BJ (cell line): ENCODE measurements around the gene SBNO2. TPM values are rescaled to one million over a fixed set of nuclear protein-coding genes. Genes with fewer than 3 reads are reported as not detected.
"Not testable (repeated sequence)": the region's sequence is repeated elsewhere in the genome, so short reads cannot be mapped to it uniquely, and the experiment has no call there.

Source experiments
- CTCF ChIA-PET: fragments of 350-600 bp; formaldehyde crosslinking; extraction: SDS; loops from one replicate; lab custom pipeline; 2021; ENCODE audit warnings: antibody characterized with exemption, inconsistent platforms; lab: Yijun Ruan, JAX
- POLR2A ChIA-PET: fragments of 300-600 bp; sonication (Branson Sonifier 250); formaldehyde crosslinking; extraction: SDS; loops from one replicate; lab custom pipeline; 2021; ENCODE audit warnings: antibody characterized with exemption; lab: Charles Lee
- DNase-seq: peaks from one replicate; pipeline ENCODE4 v3.0.0-alpha.2; 2011; ENCODE audit warnings: low read depth
- H3K27me3 ChIP-seq: 2 replicates; pipeline ENCODE4 v1.6.0; 2011; ENCODE audit warnings: low read length; ENCODE audit not compliant: control insufficient read depth, insufficient read depth
- H3K36me3 ChIP-seq: 2 replicates; pipeline ENCODE4 v1.5.1; 2011; ENCODE audit warnings: low read length; ENCODE audit not compliant: control insufficient read depth, insufficient read depth
- H3K4me3 ChIP-seq: 2 replicates; pipeline ENCODE4 v1.5.1; 2011; ENCODE audit warnings: low read depth, mild to moderate bottlenecking, control low read depth, low read length
- polyA plus RNA-seq: library from polyadenylated mRNA; depleted of rRNA; stranded (reverse); fragments of >200 nt; gene quantifications from 2 replicates; pipeline ENCODE4 v1.2.3, GENCODE V29; 2011
- TF ChIP-seq, protein P1 (sequence below): IDR thresholded peaks from 2 replicates; pipeline ENCODE4 v1.5.1; 2011; ENCODE audit warnings: low read depth, mild to moderate bottlenecking, control low read depth, inconsistent platforms, low read length, moderate library complexity; ENCODE audit not compliant: insufficient read depth

The SBNO2 gene
- polyA plus RNA-seq, 1 experiment = 26.1 TPM

- peak overlapping the region; percentile 88 for H3K4me3 ChIP-seq
- no peaks in the 10 kb centered on the region for H3K27me3 ChIP-seq
- POLR2A ChIA-PET = no interaction called here
- peaks cover 26% of the 10 kb centered on the region for H3K36me3 ChIP-seq
- TF ChIP-seq, protein P1, sequence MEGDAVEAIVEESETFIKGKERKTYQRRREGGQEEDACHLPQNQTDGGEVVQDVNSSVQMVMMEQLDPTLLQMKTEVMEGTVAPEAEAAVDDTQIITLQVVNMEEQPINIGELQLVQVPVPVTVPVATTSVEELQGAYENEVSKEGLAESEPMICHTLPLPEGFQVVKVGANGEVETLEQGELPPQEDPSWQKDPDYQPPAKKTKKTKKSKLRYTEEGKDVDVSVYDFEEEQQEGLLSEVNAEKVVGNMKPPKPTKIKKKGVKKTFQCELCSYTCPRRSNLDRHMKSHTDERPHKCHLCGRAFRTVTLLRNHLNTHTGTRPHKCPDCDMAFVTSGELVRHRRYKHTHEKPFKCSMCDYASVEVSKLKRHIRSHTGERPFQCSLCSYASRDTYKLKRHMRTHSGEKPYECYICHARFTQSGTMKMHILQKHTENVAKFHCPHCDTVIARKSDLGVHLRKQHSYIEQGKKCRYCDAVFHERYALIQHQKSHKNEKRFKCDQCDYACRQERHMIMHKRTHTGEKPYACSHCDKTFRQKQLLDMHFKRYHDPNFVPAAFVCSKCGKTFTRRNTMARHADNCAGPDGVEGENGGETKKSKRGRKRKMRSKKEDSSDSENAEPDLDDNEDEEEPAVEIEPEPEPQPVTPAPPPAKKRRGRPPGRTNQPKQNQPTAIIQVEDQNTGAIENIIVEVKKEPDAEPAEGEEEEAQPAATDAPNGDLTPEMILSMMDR = 0 out of 2 replicates have a peak, but pooled peaks have one; percentile 24
- DNase-seq = peak; percentile 52
- CTCF ChIA-PET = interaction anchor here (0.7 to 1.9 kb wide), 4 partner anchors 19 to 135 kb away, joined by 3 to 13 read pairs (median 4); no protein-coding TSS in a partner anchor
Measured at GRCh38 chr19:1131718-1132551, 42.1 kb downstream of the SBNO2 start.

DNA sequence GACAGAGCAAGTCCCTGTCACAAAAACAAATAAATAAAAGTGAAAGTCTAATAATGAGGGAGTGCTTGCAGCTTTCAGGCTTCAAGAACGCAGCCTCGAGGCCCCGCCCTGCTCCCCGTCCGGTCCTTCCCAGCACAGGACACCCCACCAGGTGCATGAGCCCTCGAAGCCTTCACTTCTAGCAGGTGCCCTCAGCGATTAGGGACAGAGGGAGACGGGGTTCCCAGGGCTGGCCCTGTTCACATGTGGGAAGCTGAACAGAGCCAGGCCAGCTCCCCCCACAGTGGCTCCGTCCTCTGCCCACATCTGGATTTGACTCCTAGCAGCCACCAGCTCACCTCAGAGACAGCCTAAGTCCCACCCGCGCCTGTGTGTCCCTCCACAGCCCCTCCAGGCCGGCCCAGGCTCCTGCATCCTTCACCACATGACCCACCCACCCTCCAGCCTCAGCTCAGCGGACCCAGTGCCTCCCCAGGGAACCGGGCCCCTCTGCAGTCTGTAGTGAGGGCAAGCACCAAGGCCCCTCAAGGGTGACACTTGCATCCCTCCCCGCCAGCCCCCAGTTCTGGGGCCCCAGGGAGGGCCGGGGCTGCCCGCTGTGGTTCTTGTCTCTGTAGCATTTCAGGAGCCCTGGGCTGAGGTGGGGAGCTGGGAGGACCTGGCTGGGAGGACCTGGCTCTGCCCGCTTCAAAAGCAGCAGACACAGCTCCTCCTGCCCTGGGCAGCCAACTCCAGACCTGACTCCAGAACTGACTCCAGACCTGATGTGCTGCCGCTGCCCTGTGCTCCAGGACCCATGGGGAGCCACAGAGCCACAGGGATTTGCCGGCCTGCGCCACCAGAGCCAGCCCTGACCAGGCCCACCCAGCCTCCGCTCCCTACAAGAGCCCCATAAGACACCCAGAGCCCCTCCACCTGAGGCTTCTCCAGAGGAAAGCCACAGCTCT lies 43.0 kb downstream of the SBNO2 start:
- H3K36me3 ChIP-seq = peaks cover 33% of the 10 kb centered on the region
- POLR2A ChIA-PET = no interaction called here
- no peaks in the 10 kb centered on the region for H3K27me3 ChIP-seq
- H3K4me3 ChIP-seq = peak overlapping the region; percentile 88
- DNase-seq = no peak
- CTCF ChIA-PET = interaction anchor here (0.7 to 1.9 kb wide), 6 partner anchors 11 to 129 kb away, joined by 3 to 13 read pairs (median 6); no protein-coding TSS in a partner anchor
- TF ChIP-seq, protein P1 = no peak

DNA sequence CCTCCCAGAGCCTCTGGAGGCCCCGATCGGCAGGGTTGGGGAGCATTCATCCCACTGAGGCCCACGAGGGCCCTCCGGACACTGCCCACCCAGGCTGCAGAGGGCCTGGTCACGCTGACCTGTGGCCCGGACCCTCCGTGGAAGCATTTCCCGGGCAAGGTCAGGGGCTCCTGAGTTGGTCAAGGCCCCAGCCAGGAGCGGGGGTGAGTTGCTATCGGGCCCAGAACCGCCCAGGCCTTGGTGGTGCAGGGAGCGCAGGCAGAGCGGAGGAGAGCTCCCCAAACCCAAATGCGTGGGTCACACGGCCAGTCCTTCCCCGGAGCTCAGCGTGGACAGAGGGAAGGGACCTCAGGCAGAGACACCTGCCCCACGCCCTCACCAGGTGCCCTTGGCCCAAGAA lies 44.5 kb downstream of the SBNO2 start:
- CTCF ChIA-PET = interaction anchor here (0.8 to 1.2 kb wide), 4 partner anchors 10 to 65 kb away, joined by 3 read pairs; no protein-coding TSS in a partner anchor

GRCh38 chr19:1129084-1129483 lies 45.0 kb downstream of the SBNO2 start:
- H3K4me3 ChIP-seq, DNase-seq, POLR2A ChIA-PET, H3K27me3 ChIP-seq: not testable (repeated sequence)
- CTCF ChIA-PET = interaction anchor here (0.8 to 1.2 kb wide), 3 partner anchors 10 to 66 kb away, joined by 3 read pairs; no protein-coding TSS in a partner anchor
- H3K36me3 ChIP-seq = peaks cover 43% of the 10 kb centered on the region
- TF ChIP-seq, protein P1 = 0 out of 2 replicates have a peak, but pooled peaks have one; percentile 4

More for the DNA sequence above, 44.5 kb downstream of the SBNO2 start:
- no peak for DNase-seq
- peaks cover 39% of the 10 kb centered on the region for H3K36me3 ChIP-seq
- POLR2A ChIA-PET = no interaction called here
- no peak overlapping the region for H3K4me3 ChIP-seq
- H3K27me3 ChIP-seq = no peaks in the 10 kb centered on the region
- TF ChIP-seq, protein P1 = no peak
